ENCODE data around the gene ALS2.
"Not testable (repeated sequence)": the region's sequence is repeated elsewhere in the genome, so short reads cannot be mapped to it uniquely, and the experiment has no call there.

The ALS2 gene

DNA sequence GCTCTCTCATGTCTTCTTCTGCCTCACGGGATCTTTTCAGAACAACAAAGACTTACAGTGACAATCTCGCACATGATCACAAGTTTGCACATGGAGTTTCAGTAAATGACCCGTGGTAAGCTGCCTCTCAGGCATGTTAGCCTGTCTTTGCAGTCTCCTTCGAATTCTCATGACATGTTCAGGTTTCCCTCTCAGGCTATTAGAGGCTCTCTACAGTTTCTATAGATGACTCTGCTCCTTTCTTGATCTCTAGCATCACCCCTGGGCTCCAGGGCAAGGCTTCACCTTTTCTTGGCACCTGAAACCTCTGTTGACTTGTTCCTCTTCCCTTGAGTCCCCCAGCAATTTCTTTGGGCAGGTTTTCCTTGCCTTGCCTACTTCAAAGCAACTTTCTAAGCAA, 105.3 kb downstream of the ALS2 start:
- DNase-seq (ENCODE audit: low read depth, low spot score), result no peak

DNA sequence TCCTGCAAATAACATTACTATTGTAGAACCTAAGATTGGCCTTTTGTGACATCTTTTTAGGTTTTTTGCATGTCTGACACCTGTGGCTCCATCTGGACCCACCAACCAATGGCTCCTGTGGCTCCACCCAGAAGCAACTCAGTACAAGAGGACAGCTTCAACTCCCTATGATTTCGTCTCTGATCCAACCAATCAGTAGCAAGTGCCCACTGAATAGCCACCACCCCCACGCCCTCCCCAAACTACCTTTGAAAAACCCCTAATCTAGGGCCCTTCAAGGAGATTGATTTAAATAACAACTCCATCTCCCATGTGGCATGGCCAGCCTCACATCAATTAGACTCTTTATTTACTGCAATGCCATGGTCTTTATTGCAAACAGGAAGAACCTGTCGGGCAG, 105.9 kb downstream of the ALS2 start:
- DNase-seq (ENCODE audit: low read depth, low spot score), result no peak

DNA sequence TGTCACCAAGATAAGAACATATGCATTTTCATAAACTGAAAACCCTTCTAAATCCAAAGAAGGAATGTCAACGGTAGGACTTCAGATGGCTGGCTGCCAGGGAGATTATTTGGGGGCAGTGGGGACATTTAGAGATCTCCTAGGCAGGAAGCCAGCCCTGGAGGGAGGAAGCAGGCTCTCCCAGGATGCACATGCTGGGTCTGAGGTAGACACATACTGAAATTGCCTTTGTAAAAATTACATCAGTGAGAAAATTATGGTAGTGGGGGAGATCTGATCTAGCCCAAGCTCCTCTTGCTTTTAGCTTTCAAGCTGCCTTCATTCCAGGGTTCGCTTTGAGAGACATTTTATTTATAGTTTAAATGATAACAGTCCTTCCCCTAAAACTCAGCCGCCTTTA, 106.4 kb downstream of the ALS2 start:
- DNase-seq (ENCODE audit: low read depth, low spot score), result no peak

- DNase-seq (ENCODE audit: low read depth, low spot score), result no peak
These were observed 107.2 kb downstream of the ALS2 start for GRCh38 chr2:201673546-201673945.

DNA sequence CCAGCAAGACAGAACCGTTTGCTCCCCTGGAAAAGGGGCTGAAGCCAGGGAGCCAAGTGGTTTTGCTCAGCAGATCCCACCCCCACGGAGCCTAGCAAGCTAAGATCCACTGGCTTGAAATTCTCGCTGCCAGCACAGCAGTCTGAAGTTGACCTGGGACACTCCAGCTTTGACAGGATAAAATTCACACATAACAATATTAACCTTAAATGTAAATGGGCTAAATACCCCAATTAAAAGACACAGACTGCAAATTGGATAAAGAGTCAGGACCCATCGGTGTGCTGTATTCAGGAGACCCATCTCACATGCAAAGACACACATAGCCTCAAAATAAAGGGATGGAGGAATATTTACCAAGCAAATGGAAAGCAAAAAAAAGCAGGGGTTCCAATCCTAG, 109.5 kb downstream of the ALS2 start:
- not testable (repeated sequence) for DNase-seq (ENCODE audit: low read depth, low spot score)

- DNase-seq (ENCODE audit: low read depth, low spot score), result no peak
These were observed 110.9 kb downstream of the ALS2 start for GRCh38 chr2:201669865-201670264.

DNA sequence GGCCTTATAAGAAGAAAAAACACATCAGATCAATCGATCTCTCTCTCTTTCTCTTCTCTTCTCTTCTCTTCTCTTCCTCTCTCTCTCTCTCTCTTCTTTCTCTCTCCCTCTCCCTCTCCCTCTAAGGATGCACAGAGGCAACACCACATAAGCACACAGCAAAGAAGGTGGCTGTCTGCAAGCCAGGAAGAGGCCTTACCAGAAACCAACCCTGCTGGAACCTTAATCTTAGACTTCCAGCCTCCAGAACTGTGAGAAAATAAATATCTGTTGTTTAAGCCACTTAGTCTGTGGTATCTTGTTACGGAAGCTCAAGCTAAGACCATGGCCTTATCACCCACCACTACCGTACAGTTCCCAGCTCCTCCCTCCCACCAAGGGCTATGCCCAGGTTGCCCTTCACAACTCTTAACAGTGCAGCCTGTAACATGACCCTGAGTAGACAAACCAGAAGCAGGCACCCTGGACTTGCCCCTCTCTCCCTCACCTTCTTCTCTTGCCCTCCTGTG, 112.3 kb downstream of the ALS2 start:
- DNase-seq (ENCODE audit: low read depth, low spot score), result no peak

GRCh38 chr2:201664334-201664733, 116.4 kb downstream of the ALS2 start:
- DNase-seq (ENCODE audit: low read depth, low spot score), result no peak

DNA sequence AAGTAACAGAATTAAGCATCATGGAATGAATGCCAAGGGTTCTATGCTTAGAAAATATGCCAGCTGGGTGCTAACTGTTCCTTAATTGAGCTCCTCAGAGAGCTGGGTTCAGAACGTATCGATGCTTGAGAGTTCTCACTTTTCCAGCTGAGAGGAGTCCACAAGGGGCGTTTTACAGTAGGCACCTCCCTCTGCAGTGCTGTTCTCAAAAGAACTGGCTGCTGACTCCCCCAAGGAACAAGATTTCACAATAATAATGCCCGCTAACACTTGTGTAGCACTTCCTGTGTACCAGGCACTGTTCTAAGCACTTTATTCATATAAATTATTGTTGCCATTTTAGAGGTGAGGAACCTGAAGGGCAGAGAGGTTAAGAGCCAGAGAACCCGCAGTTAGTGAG, 119.4 kb downstream of the ALS2 start:
- DNase-seq (ENCODE audit: low read depth, low spot score), result no peak

GRCh38 chr2:201660293-201660895, 120.3 kb downstream of the ALS2 start:
- no peak for DNase-seq (ENCODE audit: low read depth, low spot score)

GRCh38 chr2:201656740-201657139, 124.0 kb downstream of the ALS2 start:
- no peak for DNase-seq (ENCODE audit: low read depth, low spot score)

GRCh38 chr2:201656102-201656501, 124.6 kb downstream of the ALS2 start:
- DNase-seq (ENCODE audit: low read depth, low spot score), result no peak

- DNase-seq (ENCODE audit: low read depth, low spot score), result no peak
These were observed 125.9 kb downstream of the ALS2 start for GRCh38 chr2:201654616-201655384.

- no peak for DNase-seq (ENCODE audit: low read depth, low spot score)
These were observed 127.5 kb downstream of the ALS2 start for GRCh38 chr2:201653221-201653620.

Data from smooth muscle cell of the brain vasculature (primary cell).